SK-N-SH (cell line): Measurements from ENCODE around the gene POLR1D.

Source experiments
- CTCF ChIP-seq: fragments of 200-600 bp; sonication (generic); IDR thresholded peaks from 2 replicates; pipeline ENCODE4 v1.6.1; 2017; ENCODE audit warnings: antibody characterized with exemption, mild to moderate bottlenecking, moderate library complexity
- JUND ChIP-seq: IDR thresholded peaks from 2 replicates; pipeline ENCODE4 v1.4.0; 2012

- no peak for TF ChIP-seq JUND
- TF ChIP-seq CTCF = no peak
Observed at GRCh38 chr13:27665761-27666160, 44.1 kb downstream of the POLR1D start.
